Activated T-helper 1 cell treated with anti-CD3 and anti-CD28 coated beads, Interleukin-2, amount 50 U/mL, for 16 hours (primary cell): ENCODE measurements around the gene TTC28.
A peak's percentile ranks its signal among the peaks of the same experiment; 100 is the strongest.

Source experiments
- DNase-seq, 2 donors: peaks; one replicate each; pipeline ENCODE4 v3.0.0-alpha.2; 2020; ENCODE audit warnings: low read depth in 1 of 2, low spot score in 1 of 2

The TTC28 gene

DNA sequence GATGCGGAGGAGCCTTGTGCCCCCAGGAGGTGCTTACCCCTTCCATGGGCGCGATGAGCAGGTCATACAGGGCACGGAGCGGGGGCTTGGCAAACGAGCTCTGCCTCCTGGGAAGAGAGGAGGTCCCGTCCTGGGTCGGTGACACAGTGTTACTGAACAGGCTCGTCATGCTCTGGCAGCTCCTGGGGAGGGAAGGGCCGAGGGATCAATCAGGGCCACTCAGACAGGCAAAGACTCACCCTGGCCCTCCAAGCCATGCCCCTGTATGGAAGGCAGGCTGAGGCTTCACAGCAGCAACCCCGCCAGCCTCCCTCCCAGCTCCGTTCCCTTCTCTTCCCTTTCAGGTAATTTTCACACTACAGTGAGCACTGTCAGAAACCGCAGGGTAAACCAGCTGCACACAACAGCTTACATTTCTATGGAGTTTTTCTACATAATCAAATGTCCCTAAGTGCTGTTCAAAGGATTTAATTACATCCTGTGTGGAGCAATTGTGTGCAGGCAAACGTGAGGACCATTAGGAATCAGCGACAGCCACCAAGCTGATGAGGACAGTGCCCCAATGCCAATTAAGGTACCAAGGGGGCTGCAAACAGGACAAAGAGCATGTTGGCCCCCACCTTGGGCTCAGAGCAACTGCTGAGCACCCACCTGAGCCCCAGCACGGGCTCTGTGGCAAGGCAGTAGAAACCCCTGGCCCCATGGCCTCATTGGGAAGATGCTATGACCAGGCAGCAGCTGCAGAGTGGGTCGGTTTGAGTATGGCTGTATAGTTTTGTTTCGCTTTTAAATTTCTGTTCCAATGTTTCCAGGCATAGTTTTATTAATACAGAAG, 665.2 kb downstream of the TTC28 start:
- no peak for DNase-seq

DNA sequence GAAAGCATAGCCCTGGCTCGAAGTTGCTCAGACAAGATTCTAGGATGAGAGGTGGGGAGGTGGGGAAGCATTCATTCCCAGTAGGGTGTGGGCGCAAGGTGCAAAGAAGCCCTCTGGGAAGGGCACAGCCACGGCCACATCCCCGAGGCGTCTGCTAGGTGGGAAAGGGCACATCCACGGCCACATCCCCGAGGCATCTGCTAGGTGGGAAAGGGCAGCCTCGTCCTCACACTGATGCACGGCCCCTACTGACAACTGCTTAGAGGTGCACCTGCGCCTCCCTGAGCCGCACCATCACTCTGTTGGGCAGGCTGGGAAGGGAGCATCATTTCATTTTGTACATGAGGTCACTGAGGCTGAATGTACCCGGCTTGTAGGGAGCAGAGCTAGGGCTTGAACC, 666.0 kb downstream of the TTC28 start:
- DNase-seq, result no peak

DNA sequence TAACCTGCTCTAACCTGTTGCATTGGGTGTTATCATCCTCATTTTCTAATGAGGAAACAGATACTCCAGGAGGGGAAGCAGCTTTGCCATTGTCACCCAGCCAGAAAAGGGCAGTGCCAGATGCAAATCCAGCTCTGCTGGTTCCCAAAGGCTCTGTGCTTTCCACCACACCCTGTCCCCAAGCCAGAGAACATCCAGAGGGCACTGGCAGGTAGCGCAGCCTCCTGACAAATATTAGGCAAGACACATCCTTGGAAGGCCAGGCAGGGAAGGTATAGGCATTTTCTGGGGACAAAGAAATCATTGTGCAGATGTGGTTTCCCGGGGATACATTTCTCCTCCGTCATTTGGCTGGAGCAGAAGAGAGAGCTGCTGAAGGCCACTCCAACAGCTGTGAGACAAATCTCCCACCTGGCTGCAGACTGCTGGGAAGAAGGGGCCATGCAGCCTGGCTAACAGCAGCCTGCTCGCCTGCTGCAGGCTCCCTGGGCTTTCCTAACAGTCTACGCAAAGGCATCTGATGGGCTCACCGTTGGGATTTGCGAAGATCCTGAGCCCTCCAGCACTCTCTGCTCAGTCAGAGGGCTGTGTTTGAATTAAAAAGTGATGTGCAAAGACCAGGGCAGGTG, 666.7 kb downstream of the TTC28 start:
- DNase-seq, result no peak

DNA sequence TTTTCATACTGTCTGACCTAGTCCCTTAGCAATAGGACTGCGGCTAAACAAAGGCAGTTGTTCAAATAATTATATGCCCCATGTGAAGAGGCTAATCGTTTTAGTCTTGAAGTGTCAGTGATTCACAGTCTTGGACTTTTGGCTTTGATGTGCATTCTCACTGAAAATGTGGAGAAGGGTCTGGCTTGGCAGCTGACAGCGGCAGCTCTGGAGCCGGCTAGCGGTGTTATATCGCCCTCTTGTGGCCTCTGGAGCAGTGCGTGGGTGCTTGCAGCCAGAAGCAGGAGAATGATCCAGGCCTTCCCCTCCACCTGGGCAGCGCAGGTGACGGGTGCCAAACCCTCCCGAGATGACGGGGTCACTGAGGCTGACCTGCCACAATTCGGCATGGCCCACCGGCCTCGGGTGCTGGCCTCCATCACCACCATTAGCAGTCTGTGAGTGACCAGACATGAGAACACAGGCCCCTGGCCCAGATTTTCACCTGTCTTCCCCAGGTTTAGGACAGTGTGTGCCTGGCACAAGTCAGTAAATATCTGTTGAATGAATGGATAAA, 670.3 kb downstream of the TTC28 start:
- DNase-seq, result peak; percentile 46 to 63

DNA sequence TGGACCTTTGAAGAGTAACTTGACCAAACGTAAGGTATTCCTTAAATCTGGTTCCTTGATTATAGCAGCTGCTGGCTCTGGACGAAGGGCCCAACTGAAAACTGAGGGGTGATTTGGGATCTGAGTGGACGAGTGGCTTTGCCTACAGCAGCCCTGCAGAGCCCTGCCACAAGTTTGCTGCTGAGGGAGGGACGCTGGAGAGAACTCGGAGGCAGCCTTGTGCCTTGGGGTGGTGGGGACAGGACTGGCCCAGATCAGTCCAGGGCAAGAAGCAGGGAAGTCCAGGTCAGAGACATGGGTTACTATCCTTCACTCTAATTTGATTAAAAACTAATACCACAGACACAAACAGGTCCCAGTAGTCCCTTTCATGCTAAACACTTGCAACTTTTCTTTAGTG, 671.0 kb downstream of the TTC28 start:
- DNase-seq, result no peak

GRCh38 chr22:28008056-28008455, 671.6 kb downstream of the TTC28 start:
- no peak for DNase-seq

DNA sequence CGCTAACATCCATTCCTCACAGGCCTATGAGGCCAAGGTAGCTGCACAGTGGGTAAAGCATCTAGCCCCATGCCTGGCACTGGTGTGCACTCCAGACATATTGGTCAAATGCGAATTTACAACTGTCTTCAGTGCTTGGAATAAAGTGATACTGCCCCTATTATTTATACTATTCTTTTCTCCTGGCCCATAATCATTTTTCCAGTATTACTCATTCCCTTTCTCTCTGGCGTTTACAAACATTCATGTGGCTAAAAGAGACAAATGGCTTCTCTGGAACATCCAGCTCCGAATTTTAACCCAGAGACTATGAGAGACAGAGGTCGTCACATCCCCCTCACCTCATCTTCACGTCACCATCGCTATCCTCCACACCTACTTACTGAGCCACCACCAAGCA, 673.4 kb downstream of the TTC28 start:
- DNase-seq, result no peak

GRCh38 chr22:28005513-28005912, 674.1 kb downstream of the TTC28 start:
- no peak for DNase-seq

DNA sequence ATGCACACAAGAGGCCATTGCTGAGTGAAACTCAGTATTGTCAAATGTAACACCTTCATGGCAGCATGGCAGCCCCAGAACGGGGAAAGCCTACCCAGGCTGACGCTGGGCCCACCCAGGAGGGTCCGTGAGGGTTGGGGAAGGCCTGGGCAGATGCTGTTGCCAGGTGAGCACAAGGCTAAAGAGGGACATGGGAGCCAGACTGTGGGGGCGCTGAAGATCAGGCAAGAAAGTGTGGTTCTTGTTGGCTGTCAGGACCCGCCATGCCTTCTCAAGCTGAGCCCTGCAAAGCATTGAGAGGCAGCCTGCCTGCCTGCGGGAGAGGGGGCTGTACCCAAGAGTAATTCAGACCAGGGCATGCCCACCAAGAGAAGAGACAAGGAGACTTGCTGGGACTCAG, 675.6 kb downstream of the TTC28 start:
- DNase-seq, result no peak

DNA sequence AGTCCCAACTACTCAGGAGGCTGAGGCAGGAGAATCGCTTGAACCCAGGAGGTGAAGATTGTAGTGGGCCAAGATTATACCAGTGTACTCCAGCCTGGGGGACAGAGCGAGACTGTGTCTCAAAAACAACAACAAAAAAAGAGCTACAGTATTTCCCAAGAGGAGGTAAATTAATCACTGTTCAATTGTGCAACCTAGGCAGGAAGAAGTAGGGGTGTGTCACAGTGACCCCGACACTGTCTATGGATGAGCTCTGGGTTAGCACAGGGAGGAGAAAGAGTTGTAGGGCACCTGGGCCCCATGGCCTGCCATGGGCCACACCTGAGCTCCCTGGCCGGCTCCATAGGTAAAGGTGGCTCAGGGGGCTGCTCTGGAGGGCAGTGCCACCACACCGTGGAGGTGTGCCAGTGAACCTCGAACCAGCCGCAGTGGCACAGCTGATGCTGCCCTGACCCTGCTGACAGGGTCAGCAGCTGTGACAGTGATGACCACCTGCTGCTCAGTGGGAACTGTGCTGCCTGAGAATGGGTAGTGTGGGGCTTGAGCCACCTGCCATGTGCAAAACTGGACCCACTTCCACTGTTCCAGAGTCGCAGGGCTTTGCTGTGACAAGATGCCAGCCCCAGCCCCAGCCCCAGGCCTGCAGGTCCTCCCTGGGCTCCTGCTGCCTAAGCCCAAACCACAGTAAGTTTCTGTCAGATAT, 676.6 kb downstream of the TTC28 start:
- DNase-seq, result no peak

GRCh38 chr22:28002181-28002700, 677.4 kb downstream of the TTC28 start:
- no peak for DNase-seq

GRCh38 chr22:28001171-28001835, 678.3 kb downstream of the TTC28 start:
- no peak for DNase-seq

DNA sequence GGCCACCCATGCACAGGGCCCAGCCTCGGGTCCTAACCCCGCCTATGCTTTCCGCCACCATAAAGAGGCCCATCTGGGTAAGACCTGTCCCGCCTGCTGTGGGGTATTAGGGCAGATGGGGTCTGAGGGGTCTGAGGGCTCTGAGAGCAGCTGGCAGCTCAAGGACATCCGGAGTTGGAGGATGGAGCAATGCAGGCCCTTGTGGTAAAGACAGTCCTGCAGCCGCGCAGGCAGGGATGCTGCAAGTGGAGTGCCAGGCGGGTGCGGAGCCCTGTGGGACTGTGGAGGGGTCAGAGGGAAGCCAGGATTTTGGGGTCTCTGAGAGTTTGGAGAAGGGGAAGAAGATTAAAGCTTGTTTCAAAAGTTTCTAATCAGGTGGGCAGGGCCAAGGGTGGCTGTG, 679.3 kb downstream of the TTC28 start:
- DNase-seq, result no peak

GRCh38 chr22:27999876-28000275, 679.8 kb downstream of the TTC28 start:
- DNase-seq, result no peak

DNA sequence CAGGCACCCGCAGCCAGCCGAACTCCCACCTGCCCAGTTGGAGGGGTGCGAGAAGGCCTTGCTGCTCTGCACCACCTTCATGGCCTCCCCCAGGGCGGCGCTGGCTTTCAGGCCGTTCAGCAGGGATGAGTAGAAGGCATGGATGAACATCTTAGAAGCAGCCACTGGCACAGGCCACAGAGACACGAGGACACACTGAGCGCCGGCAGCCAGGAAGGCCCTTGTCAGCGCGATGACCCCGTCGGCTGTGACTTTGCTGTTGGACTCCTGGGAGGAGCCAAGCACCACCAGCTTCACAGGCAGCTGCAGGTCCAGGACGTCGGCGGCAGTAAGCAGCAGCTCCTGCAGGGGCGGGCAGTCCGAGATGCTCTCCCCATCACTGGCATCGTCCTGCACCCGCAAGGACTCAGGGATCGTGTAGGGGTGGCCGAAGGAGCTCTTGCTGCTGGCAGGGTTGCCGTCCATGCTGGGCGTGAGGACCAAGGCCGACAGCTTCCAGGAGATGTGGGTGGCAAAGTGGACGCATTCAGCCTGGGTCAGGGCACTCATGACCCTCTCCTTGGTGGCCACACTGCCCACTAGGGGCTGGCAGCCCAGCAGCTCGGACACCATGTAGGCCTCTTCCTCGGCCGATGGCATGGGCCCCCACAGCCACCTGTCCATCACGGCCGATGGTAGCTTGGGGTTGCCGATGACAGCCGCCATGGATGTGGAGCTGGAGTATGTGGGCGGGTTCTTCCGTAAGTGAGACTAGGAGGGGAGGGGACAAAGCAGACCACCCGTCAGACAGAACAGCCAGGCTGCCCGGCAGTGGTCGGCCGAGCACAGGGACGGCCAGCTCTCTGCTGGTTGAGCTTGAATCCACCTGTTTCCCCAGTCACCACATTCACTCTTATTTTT, 680.9 kb downstream of the TTC28 start:
- DNase-seq, result no peak

DNA sequence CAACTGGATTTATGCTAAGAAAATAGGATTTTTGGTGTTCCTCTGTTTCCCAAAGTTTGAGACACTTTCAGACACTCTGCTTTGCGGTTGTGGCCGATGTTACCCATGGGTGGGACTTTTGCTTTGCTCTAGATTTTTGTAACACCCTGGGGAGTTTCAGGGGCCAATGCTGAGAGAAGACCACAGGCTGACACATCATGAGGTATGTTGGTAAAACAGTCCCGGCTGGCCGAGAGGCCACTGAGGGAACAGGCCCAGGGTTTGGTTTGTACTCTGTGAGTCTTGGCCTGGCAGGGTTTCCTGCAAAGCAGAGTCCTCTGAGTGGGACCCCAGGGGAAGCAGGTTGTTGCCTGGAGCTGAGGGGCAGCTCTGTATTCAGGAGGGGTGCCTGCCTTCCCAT, 682.1 kb downstream of the TTC28 start:
- no peak for DNase-seq

- no peak for DNase-seq
Measured at GRCh38 chr22:27996981-27997380, 682.7 kb downstream of the TTC28 start.

DNA sequence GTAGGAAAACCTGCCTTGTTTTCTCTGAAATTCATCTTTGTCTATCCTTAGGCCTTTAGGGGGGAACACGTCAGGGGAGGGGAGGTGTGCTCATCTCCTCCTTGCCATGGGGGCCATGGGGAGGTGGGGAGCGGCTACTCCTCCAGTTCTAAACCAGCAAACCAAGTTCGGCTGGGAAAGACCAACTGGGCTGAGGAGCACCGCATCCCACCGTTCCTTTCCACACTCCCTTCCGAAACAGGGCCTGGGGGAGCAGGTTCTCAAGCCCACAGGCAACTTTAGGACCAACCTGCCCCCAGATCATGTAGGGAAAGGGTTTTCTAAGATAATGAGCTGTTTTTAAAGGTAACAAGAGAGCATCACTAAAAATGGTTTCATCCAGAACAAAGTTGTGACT, 683.1 kb downstream of the TTC28 start:
- no peak for DNase-seq

- no peak for DNase-seq
Measured at GRCh38 chr22:27995801-27996528, 683.7 kb downstream of the TTC28 start.
